Measurements from ENCODE around the gene PHACTR3. TPM values are rescaled to one million over a fixed set of nuclear protein-coding genes. Genes with fewer than 3 reads are reported as not detected.

Gene PHACTR3
- total and polyA plus RNA-seq, 2 of the 8 experiments (the other 6 are each of a cell fraction or from before 2014, with no cell fraction given) = 0.05 to 0.13 TPM

DNA sequence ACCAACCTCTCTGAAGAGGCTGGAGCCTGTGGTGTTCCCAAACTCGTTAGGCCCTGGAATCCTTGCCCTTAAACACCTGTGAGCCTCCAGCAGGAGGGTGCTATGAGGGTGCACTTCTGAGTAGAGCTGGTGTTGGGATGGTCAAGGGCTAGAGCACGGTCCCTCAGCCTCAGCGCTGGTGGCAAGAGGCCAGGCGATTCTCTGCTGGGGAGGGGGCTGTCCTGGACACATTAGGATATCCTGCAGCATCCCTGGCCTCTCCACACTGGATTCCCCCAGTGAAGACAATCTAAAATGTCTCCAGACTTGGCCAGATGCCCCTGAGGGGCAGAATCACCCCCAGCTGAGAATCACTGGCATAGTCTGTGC, 171.3 kb downstream of the PHACTR3 start:
- no peak overlapping the region for H3K23ac ChIP-seq (ENCODE audit: insufficient read length)
- H3K4me3 ChIP-seq (ENCODE audit: extremely low read depth in 1 of 4, insufficient read depth in 2 of 4, low read depth in 3 of 4, low read length in 4 of 4) = no peak overlapping the region
- H3K27ac ChIP-seq (ENCODE audit: low read depth, low read length) = no peak overlapping the region
- no peak overlapping the region for H2BK120ac ChIP-seq (replicated peaks; ENCODE audit: low read depth, low read length)
- H3K79me1 ChIP-seq (ENCODE audit: low read depth, low read length) = no peaks in the 10 kb centered on the region
- no peak overlapping the region for H3K9ac ChIP-seq (replicated peaks in 1 of 4; ENCODE audit: extremely low read depth in 1 of 4, low read depth in 3 of 4, low read length in 3 of 4)
- TF ChIP-seq RAD21 (IDR thresholded peaks at IDR 0.05 in 1 of 2, conservative IDR thresholded peaks at IDR 0.05 in 1 of 2; ENCODE audit: low read depth in 2 of 2, low read length in 2 of 2) (no peak), SRF (IDR thresholded peaks at IDR 0.05; ENCODE audit: low read depth, low read length) (no peak), TCF12 (IDR thresholded peaks at IDR 0.05; ENCODE audit: low read depth, low read length) (no peak), YY1 (IDR thresholded peaks at IDR 0.05; ENCODE audit: low read depth, low read length) (no peak), CREB1 (IDR thresholded peaks at IDR 0.05) (no peak), CTBP2 (IDR thresholded peaks at IDR 0.05; ENCODE audit: borderline replicate concordance, insufficient read depth, insufficient read length, low read length) (no peak), FOSL1 (IDR thresholded peaks at IDR 0.05; ENCODE audit: insufficient read depth, low read depth, low read length) (no peak), TAF7 (optimal IDR thresholded peaks at IDR 0.05; ENCODE audit: borderline replicate concordance, low read depth, low read length) (no peak), SP1 (IDR thresholded peaks at IDR 0.05; ENCODE audit: low read depth, low read length) (no peak), KDM5A (IDR thresholded peaks at IDR 0.05; ENCODE audit: low read length) (no peak)
- H3K23me2 ChIP-seq (ENCODE audit: low read depth, low read length) = no peaks in the 10 kb centered on the region
- H2AK5ac ChIP-seq (ENCODE audit: low read depth, low read length) = no peak overlapping the region
- H3K18ac ChIP-seq (ENCODE audit: extremely low read depth, low read length) = no peak overlapping the region
- no peaks in the 10 kb centered on the region for H3K79me2 ChIP-seq (ENCODE audit: control insufficient read depth in 1 of 2, insufficient read depth in 2 of 2, low read length in 2 of 2)
- no peak overlapping the region for H4K91ac ChIP-seq (replicated peaks; ENCODE audit: insufficient read length, low read length)
- FAIRE-seq (no peak), DNase-seq (ENCODE audit: low read depth in 1 of 2, low spot score in 2 of 2) (no peak)
- no peaks in the 10 kb centered on the region for H3K27me3 ChIP-seq (replicated peaks in 1 of 4; ENCODE audit: control insufficient read depth in 3 of 4, extremely low read depth in 1 of 4, insufficient read depth in 3 of 4, low read length in 3 of 4)
- no peaks in the 10 kb centered on the region for H3K4me1 ChIP-seq (replicated peaks in 1 of 4; ENCODE audit: control insufficient read depth in 3 of 4, insufficient read depth in 4 of 4, low read length in 3 of 4)
- peaks cover 0 to 1% of the 10 kb centered on the region in 2 experiments for H4K20me1 ChIP-seq (replicated peaks in 1 of 2; ENCODE audit: control insufficient read depth in 1 of 2, insufficient read depth in 2 of 2, low read length in 2 of 2)
- H2AFZ ChIP-seq (ENCODE audit: low read length) = no peak overlapping the region
- H2BK15ac ChIP-seq (ENCODE audit: low read length) = no peak overlapping the region
- H3K4ac ChIP-seq (replicated peaks; ENCODE audit: insufficient read length, low read depth, low read length) = no peak overlapping the region
- no peak overlapping the region for H3K14ac ChIP-seq (ENCODE audit: insufficient read length)
- H2BK20ac ChIP-seq (ENCODE audit: low read length) = no peak overlapping the region
- POLR2A ChIA-PET (ENCODE audit: partially characterized antibody) = no interaction called here
- H4K5ac ChIP-seq (ENCODE audit: insufficient read length, low read depth, low read length) = no peak overlapping the region
- WGBS, 2 experiments (ENCODE audit: extremely low coverage in 1 of 2, insufficient coverage in 1 of 2, insufficient read length in 1 of 2, insufficient replicate concordance in 2 of 2, low coverage in 1 of 2, low lambda C conversion rate in 2 of 2, missing lambda C conversion rate in 1 of 2) = 71% methylated on average over 4 of the region's 4 CpGs; no CpG with 5 or more reads in 1 of the 2 experiments
- no peak overlapping the region for H3K56ac ChIP-seq (replicated peaks; ENCODE audit: insufficient read length, low read depth, low read length)
- peaks cover 89 to 99% of the 10 kb centered on the region in 2 experiments for H3K9me3 ChIP-seq (ENCODE audit: insufficient read depth in 2 of 2, low read depth in 1 of 2, low read length in 1 of 2)
- no peak overlapping the region for H2BK5ac ChIP-seq (ENCODE audit: low read depth, low read length)
- no peak overlapping the region for H3K4me2 ChIP-seq (ENCODE audit: insufficient read depth in 1 of 2, low read depth in 2 of 2, low read length in 2 of 2)
- CTCF ChIA-PET (ENCODE audit: partially characterized antibody) = no interaction called here
- H4K8ac ChIP-seq (ENCODE audit: extremely low read depth, insufficient read depth, low read length) = peak overlapping the region; percentile 4; the same call in 1 of the 2 replicates
- H2BK12ac ChIP-seq (ENCODE audit: low read depth, low read length) = no peak overlapping the region
- H3K36me3 ChIP-seq (ENCODE audit: control insufficient read depth in 2 of 4, insufficient read depth in 4 of 4, low read length in 3 of 4) = peaks cover 0 to 1% (median under 1%) of the 10 kb centered on the region in 4 experiments; a peak in 2 of 8 replicates
